ENCODE data around the gene CFAP45.

- TF ChIP-seq CTCF (IDR thresholded peaks at IDR 0.05; ENCODE audit: control extremely low read depth in 1 of 3, insufficient read depth in 1 of 3, low read depth in 1 of 3, low read length in 3 of 3): no peak
- no peak for TF ChIP-seq POLR2AphosphoS5 (IDR thresholded peaks at IDR 0.05; ENCODE audit: low read depth, low read length)
- TF ChIP-seq EZH2 (IDR thresholded peaks at IDR 0.05; ENCODE audit: low read depth, low read length, severe bottlenecking): no peak
- no peak for TF ChIP-seq MAX (IDR thresholded peaks at IDR 0.05)
- TF ChIP-seq RAD21 (IDR thresholded peaks at IDR 0.05 in 1 of 2, conservative IDR thresholded peaks at IDR 0.05 in 1 of 2; ENCODE audit: low read depth in 2 of 2, low read length in 2 of 2): no peak
- TF ChIP-seq KDM5A (IDR thresholded peaks at IDR 0.05; ENCODE audit: low read length): no peak
These were observed 18.6 kb upstream of the CFAP45 start for GRCh38 chr1:159918352-159919200.

All from H1 (cell line).